ENCODE data around the gene CADPS. TPM values are rescaled to one million over a fixed set of nuclear protein-coding genes. Genes with fewer than 3 reads are reported as not detected.

Gene CADPS
- total and polyA plus RNA-seq, 2 of the 4 experiments (the other 2 are of a cell fraction): not detected

DNA sequence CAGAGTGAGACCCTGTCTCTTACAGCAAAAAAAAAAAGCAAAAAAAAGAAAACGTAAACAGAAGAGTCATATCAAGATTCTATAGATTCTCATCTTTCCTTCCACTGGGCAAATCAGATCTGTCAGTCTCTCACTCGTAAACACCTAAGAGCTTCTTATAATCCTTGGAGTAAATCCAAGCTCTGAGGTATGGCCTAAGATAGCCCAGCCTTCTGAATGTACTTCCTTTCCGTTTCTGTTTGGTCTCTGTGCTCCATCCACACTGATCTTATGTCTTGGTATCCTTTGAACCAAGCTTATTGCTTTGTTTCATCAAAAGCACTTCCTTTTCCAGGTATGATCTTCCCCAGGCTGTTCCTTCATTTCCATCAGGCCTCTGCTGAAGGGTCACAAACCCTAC, 137.8 kb downstream of the CADPS start:
- intact Hi-C loops (cut with micrococcal nuclease) (no loop called here), in situ Hi-C loops (cut with MboI; ENCODE audit: low sequenced_read_pairs) (no loop called here), dilution Hi-C loops (cut with HindIII; ENCODE audit: low sequenced_read_pairs, unreplicated experiment) (no loop called here)
- Histone ChIP-seq H2BK5ac (ENCODE audit: low read depth, low read length, poor library complexity, severe bottlenecking) (no peak overlapping the region), H3K23ac (ENCODE audit: low read depth, low read length) (no peak overlapping the region), H3K27ac (ENCODE audit: insufficient read depth, low read length) (no peak overlapping the region), H2AK9ac (replicated peaks; ENCODE audit: low read depth, low read length, poor library complexity) (no peak overlapping the region), H3K56ac (ENCODE audit: extremely low read depth, insufficient read depth, low read length) (no peak overlapping the region), H3K4me3 (ENCODE audit: insufficient read depth, low read depth, low read length) (no peak overlapping the region), H3K9me1 (ENCODE audit: insufficient read depth, low read length) (no peaks in the 10 kb centered on the region), H4K5ac (ENCODE audit: low read depth, low read length) (no peak overlapping the region), H3K27me3 (ENCODE audit: control insufficient read depth, insufficient read depth, low read length) (no peaks in the 10 kb centered on the region), H4K8ac (ENCODE audit: low read depth in 2 of 2, low read length in 2 of 2) (no peak overlapping the region), H2BK120ac (ENCODE audit: low read depth, low read length) (no peak overlapping the region), H2BK20ac (ENCODE audit: low read depth, low read length) (no peak overlapping the region), H2AFZ (replicated peaks; ENCODE audit: low read length, poor library complexity) (no peak overlapping the region), H3K4me2 (ENCODE audit: low read depth, low read length) (no peak overlapping the region), H3K14ac (replicated peaks; ENCODE audit: low read depth, low read length) (no peak overlapping the region), H2BK15ac (ENCODE audit: low read depth, low read length) (no peak overlapping the region), H3K4ac (ENCODE audit: low read depth, low read length) (no peak overlapping the region), H4K20me1 (ENCODE audit: insufficient read depth, low read length) (no peaks in the 10 kb centered on the region), H4K91ac (ENCODE audit: insufficient read depth, low read depth, low read length) (no peak overlapping the region), H3K4me1 (ENCODE audit: control insufficient read depth, insufficient read depth, low read length) (no peaks in the 10 kb centered on the region), H3K18ac (ENCODE audit: low read depth, low read length) (no peak overlapping the region), H2AK5ac (ENCODE audit: low read depth, low read length) (no peak overlapping the region), H3K9ac (ENCODE audit: low read depth, low read length) (no peak overlapping the region), H3K79me1 (ENCODE audit: low read depth in 1 of 2, low read length in 2 of 2) (no peaks in the 10 kb centered on the region), H3K36me3 (ENCODE audit: control insufficient read depth, insufficient read depth, low read length) (no peaks in the 10 kb centered on the region), H3K9me3 (ENCODE audit: control insufficient read depth, insufficient read depth, low read length) (no peaks in the 10 kb centered on the region)
- BruUV-seq (replicated peaks): no TSS peak
- ATAC-seq (ENCODE audit: low read depth) (no peak), DNase-seq (no peak)
- WGBS, 2 experiments (ENCODE audit: extremely low coverage in 2 of 2, insufficient read length in 1 of 2): 0% methylated on average over 1 of the region's 3 CpGs; no CpG with 5 or more reads in 1 of the 2 experiments
- TF ChIP-seq POLR2A (IDR thresholded peaks at IDR 0.05; ENCODE audit: low read depth, low read length): no peak
- TF ChIP-seq RFX5 (IDR thresholded peaks at IDR 0.05; ENCODE audit: low read depth, low read length): no peak
- no peak for TF ChIP-seq BHLHE40 (IDR thresholded peaks at IDR 0.05; ENCODE audit: low read depth, low read length)
- TF ChIP-seq CHD1 (IDR thresholded peaks at IDR 0.05; ENCODE audit: low read depth, low read length): no peak
- TF ChIP-seq, protein P1, sequence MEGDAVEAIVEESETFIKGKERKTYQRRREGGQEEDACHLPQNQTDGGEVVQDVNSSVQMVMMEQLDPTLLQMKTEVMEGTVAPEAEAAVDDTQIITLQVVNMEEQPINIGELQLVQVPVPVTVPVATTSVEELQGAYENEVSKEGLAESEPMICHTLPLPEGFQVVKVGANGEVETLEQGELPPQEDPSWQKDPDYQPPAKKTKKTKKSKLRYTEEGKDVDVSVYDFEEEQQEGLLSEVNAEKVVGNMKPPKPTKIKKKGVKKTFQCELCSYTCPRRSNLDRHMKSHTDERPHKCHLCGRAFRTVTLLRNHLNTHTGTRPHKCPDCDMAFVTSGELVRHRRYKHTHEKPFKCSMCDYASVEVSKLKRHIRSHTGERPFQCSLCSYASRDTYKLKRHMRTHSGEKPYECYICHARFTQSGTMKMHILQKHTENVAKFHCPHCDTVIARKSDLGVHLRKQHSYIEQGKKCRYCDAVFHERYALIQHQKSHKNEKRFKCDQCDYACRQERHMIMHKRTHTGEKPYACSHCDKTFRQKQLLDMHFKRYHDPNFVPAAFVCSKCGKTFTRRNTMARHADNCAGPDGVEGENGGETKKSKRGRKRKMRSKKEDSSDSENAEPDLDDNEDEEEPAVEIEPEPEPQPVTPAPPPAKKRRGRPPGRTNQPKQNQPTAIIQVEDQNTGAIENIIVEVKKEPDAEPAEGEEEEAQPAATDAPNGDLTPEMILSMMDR (conservative IDR thresholded peaks at IDR 0.05; ENCODE audit: low read depth, low read length): no peak
- no peak for TF ChIP-seq RCOR1 (IDR thresholded peaks at IDR 0.05; ENCODE audit: insufficient replicate concordance, low read length)
- TF ChIP-seq FOS (IDR thresholded peaks at IDR 0.05; ENCODE audit: low read depth, low read length): no peak
- TF ChIP-seq CEBPB (IDR thresholded peaks at IDR 0.05; ENCODE audit: low read depth, low read length): no peak
- ChIA-PET CTCF (no interaction called here), POLR2A (ENCODE audit: unreplicated experiment) (no interaction called here)
